ENCODE data around the gene BCAS1.

BCAS1 gene

DNA sequence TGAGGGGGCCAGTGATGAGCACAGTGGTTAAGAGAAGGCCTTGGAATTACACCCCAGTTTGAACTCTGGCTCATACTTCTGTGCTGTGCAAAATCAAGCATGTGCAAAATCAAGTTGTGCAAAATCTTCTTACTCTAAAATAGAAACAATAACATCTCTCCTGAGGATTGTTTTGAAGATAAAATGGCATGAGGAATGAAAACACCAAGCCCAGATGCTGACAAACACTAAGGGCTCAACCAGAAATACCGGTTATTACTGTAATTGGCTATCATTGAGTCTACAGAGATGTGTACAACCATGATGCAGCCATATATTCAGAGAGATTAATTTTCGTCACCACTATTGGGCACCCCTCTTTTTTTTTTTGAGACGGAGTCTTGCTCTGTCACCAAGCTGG lies 5.9 kb upstream of the BCAS1 start:
- no CpG with 5 or more reads among the region's 3 CpGs for WGBS (ENCODE audit: extremely low coverage, insufficient coverage, insufficient read length)
- no peak overlapping the region for H2AK5ac ChIP-seq (ENCODE audit: low read length)
- no peak overlapping the region for H4K8ac ChIP-seq (ENCODE audit: low read depth, low read length)
- H3K9me3 ChIP-seq (ENCODE audit: insufficient read depth, low read depth, low read length): no peaks in the 10 kb centered on the region
- H2BK5ac ChIP-seq (ENCODE audit: low read depth, low read length, poor library complexity): no peak overlapping the region
- no peak overlapping the region for H3K27ac ChIP-seq (ENCODE audit: low read depth, low read length)
- DNase-seq: peak; percentile 24 to 87
- H3K4me3 ChIP-seq (ENCODE audit: low read depth, low read length): no peak overlapping the region
- H3K4me1 ChIP-seq (ENCODE audit: control insufficient read depth in 1 of 2, insufficient read depth in 2 of 2, low read length in 2 of 2): no peaks in the 10 kb centered on the region
- no peak overlapping the region for H4K12ac ChIP-seq (ENCODE audit: low read depth, low read length)
- no peak overlapping the region for H2AFZ ChIP-seq (ENCODE audit: insufficient read depth, low read length, poor library complexity)
- H3K23ac ChIP-seq (ENCODE audit: low read length): no peak overlapping the region
- H3K4ac ChIP-seq (ENCODE audit: low read depth, low read length): no peak overlapping the region
- H3K4me2 ChIP-seq (ENCODE audit: low read length): no peak overlapping the region
- H3K9ac ChIP-seq (ENCODE audit: low read length): no peak overlapping the region
- H3K36me3 ChIP-seq (ENCODE audit: control insufficient read depth in 1 of 2, insufficient read depth in 2 of 2, low read length in 2 of 2): no peaks in the 10 kb centered on the region
- H3K14ac ChIP-seq (ENCODE audit: low read length): no peak overlapping the region
- H3K27me3 ChIP-seq (ENCODE audit: insufficient read depth, low read length): no peaks in the 10 kb centered on the region
- H2BK12ac ChIP-seq (ENCODE audit: low read length): no peak overlapping the region
- H3K18ac ChIP-seq (ENCODE audit: low read length): no peak overlapping the region
- H2BK120ac ChIP-seq (ENCODE audit: insufficient read depth, low read length, poor library complexity): no peak overlapping the region
- no peak overlapping the region for H4K91ac ChIP-seq (ENCODE audit: low read depth, low read length)
- no peaks in the 10 kb centered on the region for H3K79me2 ChIP-seq (ENCODE audit: control insufficient read depth, insufficient read depth, low read length, poor library complexity)
- H3K79me1 ChIP-seq (ENCODE audit: low read length): no peaks in the 10 kb centered on the region

DNA sequence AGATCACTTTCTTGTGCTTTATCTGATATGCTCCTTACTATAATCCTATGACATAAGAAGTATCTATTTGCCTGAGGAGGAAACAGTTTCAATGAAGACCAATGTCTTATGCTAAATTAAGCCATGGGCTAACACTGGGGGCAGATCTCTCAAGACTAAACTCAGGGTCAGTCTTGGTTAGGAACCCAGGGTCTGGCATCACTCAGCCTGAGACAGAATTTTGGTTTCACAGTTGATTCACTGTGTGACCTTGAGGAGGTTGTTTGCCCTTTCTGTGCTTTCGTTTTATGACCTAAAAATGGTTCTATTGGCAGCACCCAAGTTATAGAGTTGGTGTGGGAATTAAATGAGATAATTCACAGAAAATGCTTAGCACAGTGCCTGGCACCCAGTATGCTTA lies 4.9 kb upstream of the BCAS1 start:
- H3K79me2 ChIP-seq (ENCODE audit: control insufficient read depth, insufficient read depth, low read length, poor library complexity): no peaks in the 10 kb centered on the region
- H2BK120ac ChIP-seq (ENCODE audit: insufficient read depth, low read length, poor library complexity): no peak overlapping the region
- no peaks in the 10 kb centered on the region for H3K27me3 ChIP-seq (ENCODE audit: insufficient read depth, low read length)
- no peaks in the 10 kb centered on the region for H3K79me1 ChIP-seq (ENCODE audit: low read length)
- no peak overlapping the region for H2BK12ac ChIP-seq (ENCODE audit: low read length)
- H3K23ac ChIP-seq (ENCODE audit: low read length): no peak overlapping the region
- H4K8ac ChIP-seq (ENCODE audit: low read depth, low read length): no peak overlapping the region
- H4K12ac ChIP-seq (ENCODE audit: low read depth, low read length): no peak overlapping the region
- no peak overlapping the region for H2AK5ac ChIP-seq (ENCODE audit: low read length)
- H3K36me3 ChIP-seq (ENCODE audit: control insufficient read depth in 1 of 2, insufficient read depth in 2 of 2, low read length in 2 of 2): no peaks in the 10 kb centered on the region
- H3K4me2 ChIP-seq (ENCODE audit: low read length): no peak overlapping the region
- no peak overlapping the region for H4K91ac ChIP-seq (ENCODE audit: low read depth, low read length)
- no peaks in the 10 kb centered on the region for H3K9me3 ChIP-seq (ENCODE audit: insufficient read depth, low read depth, low read length)
- H3K4me1 ChIP-seq (ENCODE audit: control insufficient read depth in 1 of 2, insufficient read depth in 2 of 2, low read length in 2 of 2): peaks cover 0 to under 1% of the 10 kb centered on the region in 2 experiments
- H3K14ac ChIP-seq (ENCODE audit: low read length): no peak overlapping the region
- no peak overlapping the region for H2BK5ac ChIP-seq (ENCODE audit: low read depth, low read length, poor library complexity)
- no peak overlapping the region for H3K18ac ChIP-seq (ENCODE audit: low read length)
- no peak for DNase-seq
- no peak overlapping the region for H3K4me3 ChIP-seq (ENCODE audit: low read depth, low read length)
- H2AFZ ChIP-seq (ENCODE audit: insufficient read depth, low read length, poor library complexity): no peak overlapping the region
- no peak overlapping the region for H3K27ac ChIP-seq (ENCODE audit: low read depth, low read length)
- H3K9ac ChIP-seq (ENCODE audit: low read length): no peak overlapping the region
- no peak overlapping the region for H3K4ac ChIP-seq (ENCODE audit: low read depth, low read length)
- no CpG with 5 or more reads among the region's 1 CpG for WGBS (ENCODE audit: extremely low coverage, insufficient coverage, insufficient read length)

DNA sequence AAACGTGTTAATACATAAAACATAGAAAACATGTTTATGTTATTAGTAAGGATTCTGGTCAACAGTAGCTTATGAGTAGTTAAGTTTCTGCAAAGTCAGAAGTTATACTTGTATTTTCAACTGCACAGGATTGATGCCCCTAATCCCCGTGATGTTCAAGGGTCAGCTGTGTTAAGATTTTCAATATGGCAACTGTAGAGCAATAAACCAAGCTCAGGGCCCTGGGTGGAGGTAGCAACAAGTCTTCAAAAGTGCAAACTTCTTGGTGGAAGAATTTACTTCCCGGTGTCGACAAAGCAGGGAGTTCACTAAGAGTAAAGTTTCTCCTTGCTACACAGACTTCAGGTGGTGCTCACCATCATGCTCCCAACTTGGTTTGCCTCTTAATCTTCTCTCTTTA lies 4.1 kb upstream of the BCAS1 start:
- Histone ChIP-seq H2AFZ (ENCODE audit: insufficient read depth, low read length, poor library complexity) (no peak overlapping the region), H3K4me2 (ENCODE audit: low read length) (no peak overlapping the region), H3K9me3 (ENCODE audit: insufficient read depth, low read depth, low read length) (no peaks in the 10 kb centered on the region), H2BK12ac (ENCODE audit: low read length) (no peak overlapping the region), H3K79me2 (ENCODE audit: control insufficient read depth, insufficient read depth, low read length, poor library complexity) (no peaks in the 10 kb centered on the region), H3K23ac (ENCODE audit: low read length) (no peak overlapping the region), H3K4me1 (ENCODE audit: control insufficient read depth in 1 of 2, insufficient read depth in 2 of 2, low read length in 2 of 2) (peaks cover 0 to 1% of the 10 kb centered on the region in 2 experiments), H3K36me3 (ENCODE audit: control insufficient read depth in 1 of 2, insufficient read depth in 2 of 2, low read length in 2 of 2) (no peaks in the 10 kb centered on the region), H3K18ac (ENCODE audit: low read length) (no peak overlapping the region), H3K9ac (ENCODE audit: low read length) (no peak overlapping the region), H3K14ac (ENCODE audit: low read length) (no peak overlapping the region), H3K27ac (ENCODE audit: low read depth, low read length) (no peak overlapping the region), H2BK5ac (ENCODE audit: low read depth, low read length, poor library complexity) (no peak overlapping the region), H4K8ac (ENCODE audit: low read depth, low read length) (no peak overlapping the region), H3K27me3 (ENCODE audit: insufficient read depth, low read length) (no peaks in the 10 kb centered on the region), H4K12ac (ENCODE audit: low read depth, low read length) (no peak overlapping the region), H2AK5ac (ENCODE audit: low read length) (no peak overlapping the region), H2BK120ac (ENCODE audit: insufficient read depth, low read length, poor library complexity) (no peak overlapping the region), H3K4me3 (ENCODE audit: low read depth, low read length) (no peak overlapping the region), H3K4ac (ENCODE audit: low read depth, low read length) (no peak overlapping the region), H3K79me1 (ENCODE audit: low read length) (no peaks in the 10 kb centered on the region), H4K91ac (ENCODE audit: low read depth, low read length) (no peak overlapping the region)
- WGBS (ENCODE audit: extremely low coverage, insufficient coverage, insufficient read length): no CpG with 5 or more reads among the region's 4 CpGs
- DNase-seq: no peak

DNA sequence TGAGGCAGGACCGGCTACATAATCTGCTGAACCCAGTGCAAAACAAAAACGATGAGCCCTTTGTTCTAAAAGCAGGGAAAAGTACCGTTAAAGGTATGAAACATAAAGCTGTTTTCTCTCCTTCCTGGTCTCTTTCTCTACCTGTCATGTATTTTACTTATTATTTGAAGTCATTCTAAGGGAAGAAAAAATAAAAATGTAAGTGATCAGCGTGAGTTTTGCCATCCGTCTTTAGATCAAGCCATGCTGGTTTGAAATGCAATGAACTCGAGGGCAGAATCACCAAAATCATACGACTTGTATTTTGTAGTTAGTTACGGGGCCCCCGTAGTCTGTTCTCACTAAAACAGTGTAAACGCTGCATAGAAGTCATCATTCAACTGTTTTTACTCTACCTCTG lies 2.9 kb upstream of the BCAS1 start:
- no peaks in the 10 kb centered on the region for H3K27me3 ChIP-seq (ENCODE audit: insufficient read depth, low read length)
- WGBS (ENCODE audit: extremely low coverage, insufficient coverage, insufficient read length): no CpG with 5 or more reads among the region's 10 CpGs
- no peak overlapping the region for H2AK5ac ChIP-seq (ENCODE audit: low read length)
- no peak overlapping the region for H4K8ac ChIP-seq (ENCODE audit: low read depth, low read length)
- H3K4me1 ChIP-seq (ENCODE audit: control insufficient read depth in 1 of 2, insufficient read depth in 2 of 2, low read length in 2 of 2): peaks cover 0 to 1% of the 10 kb centered on the region in 2 experiments
- H3K4me2 ChIP-seq (ENCODE audit: low read length): no peak overlapping the region
- H2BK5ac ChIP-seq (ENCODE audit: low read depth, low read length, poor library complexity): no peak overlapping the region
- no peak overlapping the region for H3K9ac ChIP-seq (ENCODE audit: low read length)
- no peak overlapping the region for H2BK12ac ChIP-seq (ENCODE audit: low read length)
- no peak overlapping the region for H4K12ac ChIP-seq (ENCODE audit: low read depth, low read length)
- H2AFZ ChIP-seq (ENCODE audit: insufficient read depth, low read length, poor library complexity): no peak overlapping the region
- no peaks in the 10 kb centered on the region for H3K79me2 ChIP-seq (ENCODE audit: control insufficient read depth, insufficient read depth, low read length, poor library complexity)
- no peak overlapping the region for H3K4me3 ChIP-seq (ENCODE audit: low read depth, low read length)
- H4K91ac ChIP-seq (ENCODE audit: low read depth, low read length): no peak overlapping the region
- no peak for DNase-seq
- H3K4ac ChIP-seq (ENCODE audit: low read depth, low read length): no peak overlapping the region
- no peak overlapping the region for H3K14ac ChIP-seq (ENCODE audit: low read length)
- H3K36me3 ChIP-seq (ENCODE audit: control insufficient read depth in 1 of 2, insufficient read depth in 2 of 2, low read length in 2 of 2): no peaks in the 10 kb centered on the region
- H3K23ac ChIP-seq (ENCODE audit: low read length): no peak overlapping the region
- H3K27ac ChIP-seq (ENCODE audit: low read depth, low read length): no peak overlapping the region
- H3K9me3 ChIP-seq (ENCODE audit: insufficient read depth, low read depth, low read length): no peaks in the 10 kb centered on the region
- no peaks in the 10 kb centered on the region for H3K79me1 ChIP-seq (ENCODE audit: low read length)
- H3K18ac ChIP-seq (ENCODE audit: low read length): no peak overlapping the region
- no peak overlapping the region for H2BK120ac ChIP-seq (ENCODE audit: insufficient read depth, low read length, poor library complexity)

All from trophoblast cell (in vitro differentiated cells and primary cell).